Subcutaneous abdominal adipose tissue (tissue), 5 donors: ENCODE results near the gene RARG.
A peak's percentile ranks its signal among the peaks of the same experiment; 100 is the strongest.
"Not testable (repeated sequence)": the region's sequence is repeated elsewhere in the genome, so short reads cannot be mapped to it uniquely, and the experiment has no call there.

Experiments used
- H3K27ac ChIP-seq: one replicate; pipeline ENCODE4 v1.7.0; 2013; ENCODE audit warnings: low read depth, mild to moderate bottlenecking, inconsistent platforms, low read length, moderate library complexity
- H3K27me3 ChIP-seq, 5 donors: one replicate each; pipeline ENCODE4 v1.7.0; 2013; ENCODE audit warnings: low read length in 5 of 5, inconsistent platforms in 1 of 5; ENCODE audit not compliant: control insufficient read depth in 5 of 5, insufficient read depth in 4 of 5
- H3K36me3 ChIP-seq, 5 donors: one replicate each; pipeline ENCODE4 v1.7.0; 2013; ENCODE audit warnings: low read length in 5 of 5; ENCODE audit not compliant: control insufficient read depth in 5 of 5, insufficient read depth in 5 of 5
- H3K4me1 ChIP-seq, 5 donors: one replicate each; pipeline ENCODE4 v1.7.0; 2013; ENCODE audit warnings: low read length in 5 of 5, mild to moderate bottlenecking in 3 of 5, moderate library complexity in 1 of 5; ENCODE audit not compliant: control insufficient read depth in 5 of 5, insufficient read depth in 5 of 5
- H3K4me3 ChIP-seq, 5 donors: one replicate each; pipeline ENCODE4 v1.7.0; 2013; ENCODE audit warnings: low read length in 5 of 5, low read depth in 1 of 5
- H3K9ac ChIP-seq, 5 donors: one replicate each; pipeline ENCODE4 v1.7.0; 2013; ENCODE audit warnings: low read length in 5 of 5, mild to moderate bottlenecking in 4 of 5, moderate library complexity in 3 of 5
- H3K9me3 ChIP-seq, 5 donors: one replicate each; pipeline ENCODE4 v1.7.0; 2013; ENCODE audit warnings: low read length in 5 of 5; ENCODE audit not compliant: control insufficient read depth in 5 of 5
- donor health status: healthy.
- donor health status: healthy.
- donor health status: healthy.
- donor health status: healthy.
- donor health status: healthy.

Gene RARG

GRCh38 chr12:53202316-53202715 lies 29.7 kb downstream of the RARG start:
- H3K4me1 ChIP-seq: peaks cover 0 to 40% (median 25%) of the 10 kb centered on the region in 5 donors
- not testable (repeated sequence) for H3K36me3 ChIP-seq, H3K27ac ChIP-seq, H3K9me3 ChIP-seq, H3K9ac ChIP-seq, H3K27me3 ChIP-seq, H3K4me3 ChIP-seq

DNA sequence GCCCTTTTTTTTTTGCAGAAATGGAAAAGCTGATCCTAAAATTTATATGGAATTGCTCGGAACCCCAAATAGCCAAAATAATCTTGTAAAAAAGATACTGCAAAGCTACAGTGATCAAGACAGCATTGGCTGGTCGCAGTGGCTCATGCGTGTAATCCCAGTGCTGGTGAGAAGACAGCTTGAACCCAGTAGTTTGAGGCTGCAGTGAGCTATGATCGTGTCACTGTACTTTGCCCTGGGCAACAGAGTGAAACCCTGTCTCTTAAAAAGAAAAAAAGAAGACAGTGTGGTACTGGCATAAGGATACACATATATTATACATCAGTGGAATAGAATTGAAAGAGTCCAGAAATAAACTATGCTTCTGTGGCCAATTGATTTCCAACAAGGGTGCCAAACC lies 30.4 kb downstream of the RARG start:
- Histone ChIP-seq H3K36me3 (no peaks in the 10 kb centered on the region), H3K27me3 (no peaks in the 10 kb centered on the region), H3K9me3 (no peaks in the 10 kb centered on the region), H3K4me3 (no peak overlapping the region), H3K4me1 (peaks cover 0 to 39% (median 26%) of the 10 kb centered on the region in 5 donors), H3K27ac (no peak overlapping the region), H3K9ac (no peak overlapping the region)

GRCh38 chr12:53201177-53201541 lies 30.9 kb downstream of the RARG start:
- Histone ChIP-seq H3K27ac (no peak overlapping the region), H3K4me3 (no peak overlapping the region), H3K9ac (peak overlapping the region in 1 of 5 donors; percentile 7), H3K9me3 (no peaks in the 10 kb centered on the region), H3K36me3 (no peaks in the 10 kb centered on the region), H3K4me1 (peaks cover 0 to 34% (median 26%) of the 10 kb centered on the region in 5 donors), H3K27me3 (no peaks in the 10 kb centered on the region)

GRCh38 chr12:53200458-53201176 lies 31.4 kb downstream of the RARG start:
- no peaks in the 10 kb centered on the region for H3K9me3 ChIP-seq
- no peak overlapping the region for H3K4me3 ChIP-seq
- no peak overlapping the region for H3K27ac ChIP-seq
- H3K27me3 ChIP-seq: no peaks in the 10 kb centered on the region
- no peaks in the 10 kb centered on the region for H3K36me3 ChIP-seq
- H3K9ac ChIP-seq: peak overlapping the region in 1 of 5 donors; percentile 7
- peaks cover 0 to 29% (median 20%) of the 10 kb centered on the region in 5 donors for H3K4me1 ChIP-seq

DNA sequence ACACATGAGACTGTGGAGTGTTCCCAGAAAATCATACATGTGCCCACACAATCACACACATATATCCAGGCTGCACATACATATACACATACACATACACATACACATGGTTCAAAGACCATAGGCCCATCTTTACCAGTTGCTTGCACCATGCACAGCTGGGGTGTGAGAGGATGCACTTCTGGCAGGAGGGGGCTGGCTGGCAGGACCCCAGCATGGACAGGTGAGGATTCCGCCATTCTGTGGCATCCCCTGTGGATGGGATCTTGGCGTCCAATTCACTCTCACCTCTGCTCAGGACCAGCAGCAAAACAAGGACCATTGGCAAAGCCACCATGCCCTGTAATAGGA lies 31.9 kb downstream of the RARG start:
- Histone ChIP-seq H3K27ac (no peak overlapping the region), H3K4me3 (no peak overlapping the region), H3K9ac (no peak overlapping the region), H3K4me1 (peaks cover 0 to 28% (median 19%) of the 10 kb centered on the region in 5 donors), H3K36me3 (no peaks in the 10 kb centered on the region), H3K27me3 (no peaks in the 10 kb centered on the region), H3K9me3 (no peaks in the 10 kb centered on the region)

- Histone ChIP-seq H3K4me1 (peaks cover 0 to 28% (median 19%) of the 10 kb centered on the region in 5 donors), H3K9ac (no peak overlapping the region), H3K9me3 (no peaks in the 10 kb centered on the region), H3K4me3 (no peak overlapping the region), H3K36me3 (no peaks in the 10 kb centered on the region), H3K27me3 (no peaks in the 10 kb centered on the region), H3K27ac (no peak overlapping the region)
These were observed 32.3 kb downstream of the RARG start for GRCh38 chr12:53199700-53200099.

DNA sequence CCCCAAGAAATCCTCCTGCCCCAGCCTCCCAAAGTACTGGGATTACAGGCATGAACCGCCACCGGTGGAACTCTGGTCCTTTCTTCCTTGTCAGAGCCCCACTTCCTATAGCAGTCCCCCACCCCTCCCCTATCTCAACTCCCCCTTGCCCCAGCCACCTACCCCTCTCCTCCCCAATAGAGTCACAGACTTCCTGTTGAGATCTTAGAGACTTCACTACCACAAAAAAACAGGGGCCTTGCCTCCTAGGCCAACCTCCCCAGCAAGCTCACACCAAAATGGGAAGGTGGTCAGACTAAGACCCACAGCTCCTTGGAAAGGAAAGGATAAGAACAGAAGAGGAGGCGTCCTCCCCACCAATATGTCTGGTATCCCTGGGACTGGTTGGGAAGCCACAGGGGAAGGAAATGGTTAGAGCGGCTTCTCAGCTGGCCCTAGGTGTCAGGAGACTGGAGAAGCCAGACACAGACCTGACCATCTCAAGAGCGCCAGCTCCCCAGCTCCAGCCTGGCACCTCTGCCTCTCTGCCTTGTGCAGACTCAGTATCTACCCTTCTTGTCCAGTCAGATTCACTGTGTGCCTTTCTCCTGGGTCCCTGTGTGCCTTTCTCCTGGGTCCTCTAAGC lies 33.4 kb downstream of the RARG start:
- Histone ChIP-seq H3K4me3 (no peak overlapping the region), H3K9ac (no peak overlapping the region), H3K4me1 (peaks cover 0 to 28% (median 19%) of the 10 kb centered on the region in 5 donors), H3K27me3 (no peaks in the 10 kb centered on the region), H3K9me3 (no peaks in the 10 kb centered on the region), H3K27ac (no peak overlapping the region), H3K36me3 (no peaks in the 10 kb centered on the region)

DNA sequence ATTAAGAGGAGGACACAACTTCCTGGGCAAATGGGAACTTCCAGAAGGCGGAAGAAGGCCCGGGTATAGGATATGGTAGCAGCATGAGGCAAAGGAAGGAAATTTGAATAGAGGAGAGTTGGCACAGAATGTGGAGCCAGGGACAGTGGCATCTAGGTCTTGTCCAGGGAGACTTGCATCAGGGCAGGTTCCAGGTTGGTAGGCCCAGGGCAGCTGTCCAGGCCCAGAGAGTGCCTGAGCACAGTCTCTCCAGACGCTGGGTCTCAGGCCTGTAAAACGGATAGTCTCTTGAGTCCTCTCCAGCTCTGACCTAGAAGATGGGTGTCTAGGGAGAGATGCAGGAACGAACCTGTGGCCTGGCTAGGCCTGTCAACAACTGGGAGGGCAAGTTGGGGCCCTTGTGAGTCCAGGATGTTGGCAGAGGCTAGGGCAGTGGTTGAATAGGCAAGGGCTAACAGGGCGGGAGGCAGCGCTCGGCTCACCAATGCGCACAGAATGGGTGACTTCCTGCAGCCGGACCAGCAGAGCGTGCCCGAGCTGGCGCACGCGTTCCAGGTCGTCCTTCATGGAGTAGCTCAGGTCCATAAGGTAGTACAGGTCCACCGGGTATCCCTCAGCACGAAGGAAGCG lies 34.9 kb downstream of the RARG start:
- Histone ChIP-seq H3K4me3 (peak overlapping the region in 2 of 5 donors; percentile 40 to 55), H3K27ac (no peak overlapping the region), H3K9me3 (no peaks in the 10 kb centered on the region), H3K9ac (no peak overlapping the region), H3K36me3 (peaks cover 0 to 4% (median 0%) of the 10 kb centered on the region in 5 donors), H3K4me1 (peaks cover 0 to 28% (median 19%) of the 10 kb centered on the region in 5 donors), H3K27me3 (no peaks in the 10 kb centered on the region)

DNA sequence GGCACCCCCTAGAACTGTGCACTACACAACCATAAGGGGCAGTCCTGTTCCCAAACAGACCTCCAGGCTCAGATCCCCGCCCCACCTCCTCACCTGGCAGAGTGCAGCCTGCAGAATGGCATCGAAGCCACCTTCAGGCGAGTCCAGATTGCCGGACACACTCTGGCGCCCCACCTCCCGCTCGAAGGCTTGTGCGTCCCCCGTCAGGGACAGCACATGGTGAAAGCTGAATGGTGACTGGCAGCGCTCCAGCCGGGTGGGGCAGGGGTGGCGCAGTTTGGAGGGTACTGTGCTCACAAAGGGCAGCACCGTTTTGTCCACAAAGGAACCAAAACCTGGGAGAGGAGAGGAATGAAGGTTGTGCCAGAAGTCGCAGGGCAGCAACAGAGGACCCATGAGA lies 35.5 kb downstream of the RARG start:
- no peak overlapping the region for H3K4me3 ChIP-seq
- peaks cover 0 to 28% (median 19%) of the 10 kb centered on the region in 5 donors for H3K4me1 ChIP-seq
- no peak overlapping the region for H3K27ac ChIP-seq
- no peak overlapping the region for H3K9ac ChIP-seq
- no peaks in the 10 kb centered on the region for H3K9me3 ChIP-seq
- peaks cover 0 to 7% (median 2%) of the 10 kb centered on the region in 5 donors for H3K36me3 ChIP-seq
- no peaks in the 10 kb centered on the region for H3K27me3 ChIP-seq
